Measurements from ENCODE around the gene UBL5.
A peak's percentile ranks its signal among the peaks of the same experiment; 100 is the strongest.
"Not testable (repeated sequence)": the region's sequence is repeated elsewhere in the genome, so short reads cannot be mapped to it uniquely, and the experiment has no call there.

Gene UBL5

GRCh38 chr19:9818175-9818733 lies 9.5 kb upstream of the UBL5 start:
- DNase-seq, result peak; percentile 7

- DNase-seq, result peak; percentile 100
Observed at GRCh38 chr19:9818734-9819595, 8.8 kb upstream of the UBL5 start, which contains the start of gene FBXL12. TSS of gene FBXL12 (minus strand) at chr19:9819079. CDS start at chr19:9818813, 266 bp downstream.

- DNase-seq, result no peak
Observed at GRCh38 chr19:9819596-9819909, 8.2 kb upstream of the UBL5 start.

GRCh38 chr19:9820034-9820433 lies 7.7 kb upstream of the UBL5 start:
- not testable (repeated sequence) for DNase-seq

- DNase-seq, result no peak
Observed at GRCh38 chr19:9823816-9824215, 3.9 kb upstream of the UBL5 start.

- DNase-seq, result no peak
Observed at GRCh38 chr19:9828551-9829063, 889 bp downstream of the UBL5 start.

- no peak for DNase-seq
Observed at GRCh38 chr19:9834307-9834725, 6.6 kb downstream of the UBL5 start.

GRCh38 chr19:9834726-9835506 lies 7.2 kb downstream of the UBL5 start, which contains the start of gene PIN1:
TSS of gene PIN1 (plus strand) at chr19:9835318. CDS start at chr19:9835345, 27 bp downstream.
- peak; percentile 99 for DNase-seq

GRCh38 chr19:9835507-9835949 lies 7.8 kb downstream of the UBL5 start:
- DNase-seq, result no peak

GRCh38 chr19:9836021-9836420 lies 8.3 kb downstream of the UBL5 start:
- no peak for DNase-seq

- DNase-seq, result no peak
Observed at GRCh38 chr19:9838324-9838723, 10.6 kb downstream of the UBL5 start.

- no peak for DNase-seq
Observed at GRCh38 chr19:9839415-9839814, 11.7 kb downstream of the UBL5 start.

GRCh38 chr19:9842834-9843625 lies 15.3 kb downstream of the UBL5 start:
- DNase-seq, result no peak

GRCh38 chr19:9843626-9844273 lies 16.0 kb downstream of the UBL5 start:
- DNase-seq, result not testable (repeated sequence)

- peak; percentile 32 for DNase-seq
Observed at GRCh38 chr19:9847087-9847671, 19.5 kb downstream of the UBL5 start.

- DNase-seq, result peak; percentile 57
Observed at GRCh38 chr19:9848060-9848459, 20.3 kb downstream of the UBL5 start.

GRCh38 chr19:9848762-9849161 lies 21.0 kb downstream of the UBL5 start:
- DNase-seq, result no peak

GRCh38 chr19:9849791-9850190 lies 22.1 kb downstream of the UBL5 start:
- no peak for DNase-seq

- no peak for DNase-seq
Observed at GRCh38 chr19:9850235-9850959, 22.7 kb downstream of the UBL5 start.

- DNase-seq, result no peak
Observed at GRCh38 chr19:9854282-9854846, 26.6 kb downstream of the UBL5 start.
